Upper lobe of right lung (tissue), 1 donor: ENCODE measurements around the gene PDE3A. TPM values are rescaled to one million over a fixed set of nuclear protein-coding genes. Genes with fewer than 3 reads are reported as not detected.

ENCODE experiments used
- ATAC-seq: fragments of 200-7000 bp; cut with Tn5 transposase; one replicate; pipeline ENCODE4 v1.9.1; 2020; ENCODE audit warnings: mild to moderate bottlenecking, moderate library complexity
- DNase-seq: peaks from one replicate; pipeline ENCODE4 v3.0.0-alpha.2; 2020
- H3K27ac ChIP-seq: fragments of 200-600 bp; one replicate; pipeline ENCODE4 v1.8.0; 2022
- H3K27me3 ChIP-seq: fragments of 200-600 bp; one replicate; pipeline ENCODE4 v1.8.0; 2022; ENCODE audit warnings: mild to moderate bottlenecking
- H3K36me3 ChIP-seq: fragments of 200-600 bp; one replicate; pipeline ENCODE4 v1.8.0; 2022
- H3K4me1 ChIP-seq: fragments of 200-600 bp; one replicate; pipeline ENCODE4 v1.8.0; 2022
- H3K4me3 ChIP-seq: fragments of 200-600 bp; one replicate; pipeline ENCODE4 v1.8.0; 2022; ENCODE audit warnings: mild to moderate bottlenecking
- H3K9me3 ChIP-seq: fragments of 200-600 bp; one replicate; pipeline ENCODE4 v1.8.0; 2022
- CTCF ChIP-seq: fragments of 200-600 bp; IDR thresholded peaks from one replicate; pipeline ENCODE4 v1.8.0; 2022; ENCODE audit warnings: antibody characterized with exemption
- intact Hi-C: fragments of 100-400 bp; cut with DNase I; formaldehyde crosslinking; loops from one replicate; pipeline ENCODE4 v1.11.0; 2022
- total RNA-seq: library from RNA; stranded (reverse); fragmentation: NEBNext Ultra II Directional; extraction: Animal tissue kit (Norgen Biotek cat#: 25700); gene quantifications from one replicate; pipeline ENCODE4 v1.2.1, GENCODE V29; 2021
- donor health status: DM: no; HTN: yes; CAD: no; lungs with severe emphysema.

The PDE3A gene
- total RNA-seq, 1 donor from 2014 or later, result 8.4 TPM

- no peaks in the 10 kb centered on the region for H3K9me3 ChIP-seq
- H3K4me1 ChIP-seq, result no peaks in the 10 kb centered on the region
- no peak overlapping the region for H3K27ac ChIP-seq
Measured at GRCh38 chr12:20627001-20627588, 258.8 kb downstream of the PDE3A start.

DNA sequence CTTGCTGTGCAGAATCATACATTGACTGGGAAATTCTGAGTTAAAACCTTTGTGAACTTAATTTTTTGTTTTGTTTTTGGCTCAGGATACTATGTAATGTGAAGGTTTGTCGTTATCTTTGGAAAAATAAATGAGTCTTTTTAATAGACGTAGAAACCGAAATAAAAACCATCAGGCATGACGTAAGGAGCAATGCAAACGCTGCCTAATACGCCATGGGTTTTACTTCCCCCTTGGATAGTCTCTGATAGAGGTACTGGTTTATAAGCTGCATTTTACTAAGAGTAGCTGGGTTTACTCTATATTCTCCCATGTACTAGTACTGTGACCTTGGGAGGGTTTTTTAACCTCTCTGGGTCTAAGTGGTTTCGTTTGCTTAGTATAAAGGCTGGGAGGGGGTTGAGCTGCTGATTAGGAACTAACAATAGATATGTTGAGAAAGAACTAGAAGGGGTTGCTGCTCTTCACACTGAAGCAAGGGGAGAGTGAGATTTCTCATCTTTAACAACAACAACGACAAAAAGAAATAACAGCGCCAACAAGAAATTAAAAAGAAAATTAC lies 260.0 kb downstream of the PDE3A start:
- H3K27ac ChIP-seq, result no peak overlapping the region
- TF ChIP-seq CTCF, result no peak
- DNase-seq, result no peak
- intact Hi-C loops, result no loop called here
- no peaks in the 10 kb centered on the region for H3K4me1 ChIP-seq
- H3K36me3 ChIP-seq, result no peaks in the 10 kb centered on the region
- no peak for ATAC-seq
- H3K9me3 ChIP-seq, result no peaks in the 10 kb centered on the region
- no peaks in the 10 kb centered on the region for H3K27me3 ChIP-seq
- H3K4me3 ChIP-seq, result no peak overlapping the region

More at GRCh38 chr12:20627001-20627588, 258.8 kb downstream of the PDE3A start:
- no peak for DNase-seq
- H3K36me3 ChIP-seq, result no peaks in the 10 kb centered on the region
- no peak overlapping the region for H3K4me3 ChIP-seq
- no peak for TF ChIP-seq CTCF
- intact Hi-C loops, result no loop called here
- no peaks in the 10 kb centered on the region for H3K27me3 ChIP-seq
- ATAC-seq, result no peak

DNA sequence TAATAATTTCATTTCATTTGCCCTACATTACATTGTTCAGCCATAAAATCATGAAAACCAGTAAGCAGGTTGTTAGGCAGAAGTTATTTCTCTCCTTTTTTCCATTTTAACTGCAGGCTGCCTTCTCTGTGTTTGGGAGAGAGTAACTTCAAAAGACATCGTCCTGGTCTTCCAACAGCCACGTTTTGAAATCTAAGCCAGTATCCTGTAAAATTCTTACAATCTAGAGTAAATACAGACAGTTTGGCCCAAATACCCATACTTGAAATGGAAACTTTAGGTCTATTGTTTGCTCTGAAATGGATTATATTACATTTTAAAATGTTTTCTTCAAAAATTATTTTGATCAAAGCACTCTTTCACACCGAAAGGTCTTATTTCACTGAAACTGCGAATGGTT lies 260.7 kb downstream of the PDE3A start:
- intact Hi-C loops, result no loop called here
- no peaks in the 10 kb centered on the region for H3K4me1 ChIP-seq
- no peaks in the 10 kb centered on the region for H3K9me3 ChIP-seq
- H3K4me3 ChIP-seq, result no peak overlapping the region
- ATAC-seq, result no peak
- no peak for TF ChIP-seq CTCF
- no peak for DNase-seq
- H3K36me3 ChIP-seq, result no peaks in the 10 kb centered on the region
- H3K27ac ChIP-seq, result no peak overlapping the region
- H3K27me3 ChIP-seq, result no peaks in the 10 kb centered on the region

DNA sequence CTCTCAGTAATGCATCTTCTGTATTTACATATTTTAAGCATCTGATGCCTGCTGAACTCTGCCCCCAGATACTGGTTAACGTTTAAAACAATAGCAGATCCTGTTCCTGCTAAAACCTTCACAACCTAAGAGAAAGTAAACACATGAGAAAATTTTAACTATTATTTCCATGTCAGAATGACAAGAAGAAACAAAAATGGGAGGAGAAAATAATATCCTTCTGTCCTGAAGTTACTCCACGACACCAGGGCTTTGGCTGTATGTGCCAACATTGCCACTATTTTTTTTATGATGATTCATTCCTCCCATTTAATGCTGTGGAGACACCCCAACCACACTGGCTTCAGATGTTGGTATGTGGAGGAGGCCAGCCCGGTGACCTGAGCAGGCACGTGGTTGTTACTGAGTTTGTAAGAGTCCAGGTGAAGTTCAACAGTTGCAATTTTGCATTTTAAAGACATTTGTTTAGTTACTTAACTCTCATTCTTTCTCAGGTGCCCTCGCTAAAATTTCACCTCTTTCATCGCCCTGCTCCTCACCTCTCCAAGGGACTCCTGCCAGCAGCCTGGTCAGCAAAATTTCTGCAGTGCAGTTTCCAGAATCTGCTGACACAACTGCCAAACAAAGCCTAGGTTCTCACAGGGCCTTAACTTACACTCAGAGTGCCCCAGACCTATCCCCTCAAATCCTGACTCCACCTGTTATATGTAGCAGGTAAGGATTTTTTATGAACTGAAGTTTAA lies 261.2 kb downstream of the PDE3A start:
- DNase-seq (no peak), ATAC-seq (no peak)
- no peak overlapping the region for H3K27ac ChIP-seq

GRCh38 chr12:20631711-20632110 lies 263.4 kb downstream of the PDE3A start:
- ATAC-seq, result no peak
- intact Hi-C loops, result no loop called here
- TF ChIP-seq CTCF, result no peak

More for the DNA sequence above, 261.2 kb downstream of the PDE3A start:
- no peak for TF ChIP-seq CTCF
- Histone ChIP-seq H3K27me3 (no peaks in the 10 kb centered on the region), H3K9me3 (no peaks in the 10 kb centered on the region), H3K4me3 (no peak overlapping the region), H3K4me1 (no peaks in the 10 kb centered on the region), H3K36me3 (no peaks in the 10 kb centered on the region)
- intact Hi-C loops, result no loop called here

More at GRCh38 chr12:20631711-20632110, 263.4 kb downstream of the PDE3A start:
- no peak overlapping the region for H3K4me3 ChIP-seq
- H3K27me3 ChIP-seq, result no peaks in the 10 kb centered on the region
- no peak for DNase-seq
- no peaks in the 10 kb centered on the region for H3K36me3 ChIP-seq
- H3K4me1 ChIP-seq, result no peaks in the 10 kb centered on the region
- no peaks in the 10 kb centered on the region for H3K9me3 ChIP-seq
- H3K27ac ChIP-seq, result no peak overlapping the region
